ENCODE measurements around the gene SLC12A5. TPM values are rescaled to one million over a fixed set of nuclear protein-coding genes. Genes with fewer than 3 reads are reported as not detected.

The SLC12A5 gene
- total RNA-seq, 1 experiment from 2014 or later: 8.7 TPM

DNA sequence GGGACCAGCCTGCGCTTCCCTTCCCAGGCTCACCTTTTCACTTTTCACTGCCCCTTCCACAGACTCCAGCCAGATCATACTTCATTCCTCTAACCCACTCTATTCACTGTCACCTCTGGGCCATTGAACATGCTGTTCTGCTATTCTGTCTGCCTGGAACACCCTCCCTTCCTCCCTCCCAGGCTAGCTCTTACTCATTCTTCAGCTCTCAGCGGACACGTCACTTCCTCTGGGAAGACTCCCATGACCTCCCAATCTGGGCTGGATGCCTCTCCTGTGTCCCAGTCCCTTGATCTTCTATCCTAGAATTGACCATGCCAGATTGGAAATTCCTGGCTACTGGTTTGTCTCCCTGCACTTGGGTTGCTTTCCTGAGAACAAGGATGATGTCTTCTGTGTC, 5.0 kb downstream of the SLC12A5 start:
- Histone ChIP-seq H3K36me3 (ENCODE audit: low read depth) (no peaks in the 10 kb centered on the region), H2AFZ (no peak overlapping the region), H3K4me2 (no peak overlapping the region), H3K79me2 (ENCODE audit: low read depth) (no peaks in the 10 kb centered on the region), H3K9me3 (ENCODE audit: insufficient read depth, low read depth) (no peaks in the 10 kb centered on the region), H3K27ac (no peak overlapping the region), H4K20me1 (ENCODE audit: insufficient read depth) (peaks cover 7% of the 10 kb centered on the region; the same call in 1 of the 2 replicates), H3K27me3 (ENCODE audit: insufficient read depth, low read depth) (peaks cover 76% of the 10 kb centered on the region), H3K9me2 (ENCODE audit: insufficient read depth) (no peaks in the 10 kb centered on the region), H3K4me1 (replicated peaks; ENCODE audit: insufficient read depth) (no peaks in the 10 kb centered on the region), H3F3A (ENCODE audit: insufficient read depth, low read depth) (no peaks in the 10 kb centered on the region), H3K4me3 (no peak overlapping the region)
- ChIA-PET POLR2A (ENCODE audit: unreplicated experiment) (no interaction called here), CTCF (no interaction called here)
- no TSS peak for BruUV-seq (replicated peaks)
- TF ChIP-seq CTCF (conservative IDR thresholded peaks at IDR 0.05) (no peak), EZH2 (IDR thresholded peaks at IDR 0.05; ENCODE audit: low read depth) (no peak)
- DNase-seq: no peak
- intact Hi-C loops (cut with micrococcal nuclease; ENCODE audit: unreplicated experiment): no loop called here

DNA sequence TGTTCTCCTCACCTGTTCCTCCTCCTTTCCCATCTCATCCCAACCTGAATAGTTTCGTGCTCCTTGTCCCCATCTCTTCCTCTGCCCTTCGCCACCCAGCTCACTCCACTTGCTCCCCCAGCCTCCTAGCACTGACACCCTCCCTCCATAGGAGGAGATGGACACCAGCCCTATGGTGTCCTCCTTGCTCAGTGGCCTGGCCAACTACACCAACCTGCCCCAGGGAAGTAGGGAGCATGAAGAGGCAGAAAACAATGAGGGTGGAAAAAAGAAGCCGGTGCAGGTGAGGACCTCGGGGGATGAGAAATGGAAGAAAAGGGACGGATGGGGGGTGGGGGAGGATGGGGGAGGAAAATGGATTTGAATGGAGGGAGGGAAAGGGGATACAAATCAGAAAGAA, 6.2 kb downstream of the SLC12A5 start:
- H3K36me3 ChIP-seq (ENCODE audit: low read depth): no peaks in the 10 kb centered on the region
- H3K27me3 ChIP-seq (ENCODE audit: insufficient read depth, low read depth): peaks cover 76% of the 10 kb centered on the region
- CTCF ChIA-PET: no interaction called here
- H3K79me2 ChIP-seq (ENCODE audit: low read depth): no peaks in the 10 kb centered on the region
- no peaks in the 10 kb centered on the region for H3K9me2 ChIP-seq (ENCODE audit: insufficient read depth)
- TF ChIP-seq EZH2 (IDR thresholded peaks at IDR 0.05; ENCODE audit: low read depth): no peak
- no peak for TF ChIP-seq CTCF (conservative IDR thresholded peaks at IDR 0.05)
- H3K4me1 ChIP-seq (replicated peaks; ENCODE audit: insufficient read depth): no peaks in the 10 kb centered on the region
- no peak for DNase-seq
- H3K4me2 ChIP-seq: no peak overlapping the region
- intact Hi-C loops (cut with micrococcal nuclease; ENCODE audit: unreplicated experiment): no loop called here
- H4K20me1 ChIP-seq (ENCODE audit: insufficient read depth): peaks cover 7% of the 10 kb centered on the region; the same call in 1 of the 2 replicates
- H3K27ac ChIP-seq: no peak overlapping the region
- no TSS peak for BruUV-seq (replicated peaks)
- POLR2A ChIA-PET (ENCODE audit: unreplicated experiment): no interaction called here
- no peaks in the 10 kb centered on the region for H3K9me3 ChIP-seq (ENCODE audit: insufficient read depth, low read depth)
- H3K4me3 ChIP-seq: no peak overlapping the region
- H2AFZ ChIP-seq: no peak overlapping the region
- no peaks in the 10 kb centered on the region for H3F3A ChIP-seq (ENCODE audit: insufficient read depth, low read depth)

DNA sequence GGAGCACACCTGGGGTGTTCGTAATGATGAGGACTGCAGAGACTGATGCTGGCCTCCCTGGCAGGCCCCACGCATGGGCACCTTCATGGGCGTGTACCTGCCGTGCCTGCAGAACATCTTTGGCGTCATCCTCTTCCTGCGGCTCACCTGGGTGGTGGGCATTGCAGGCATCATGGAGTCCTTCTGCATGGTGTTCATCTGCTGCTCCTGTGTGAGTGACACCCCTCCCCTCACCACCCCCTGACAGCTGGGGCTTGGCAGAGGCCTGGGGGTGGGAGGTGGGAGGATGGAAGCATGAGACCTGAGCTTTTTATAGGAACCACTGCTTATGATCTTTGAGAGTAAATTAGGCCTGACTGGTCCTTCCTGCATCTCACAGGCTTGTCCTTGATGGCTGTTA, 6.7 kb downstream of the SLC12A5 start:
- Histone ChIP-seq H3K9me3 (ENCODE audit: insufficient read depth, low read depth) (no peaks in the 10 kb centered on the region), H3K4me2 (no peak overlapping the region), H3K4me3 (no peak overlapping the region), H3K36me3 (ENCODE audit: low read depth) (no peaks in the 10 kb centered on the region), H3K4me1 (replicated peaks; ENCODE audit: insufficient read depth) (no peaks in the 10 kb centered on the region), H3F3A (ENCODE audit: insufficient read depth, low read depth) (no peaks in the 10 kb centered on the region), H4K20me1 (ENCODE audit: insufficient read depth) (peaks cover 7% of the 10 kb centered on the region; the same call in 1 of the 2 replicates), H3K27me3 (ENCODE audit: insufficient read depth, low read depth) (peaks cover 72% of the 10 kb centered on the region), H3K9me2 (ENCODE audit: insufficient read depth) (no peaks in the 10 kb centered on the region), H2AFZ (no peak overlapping the region), H3K27ac (no peak overlapping the region), H3K79me2 (ENCODE audit: low read depth) (no peaks in the 10 kb centered on the region)
- no TSS peak for BruUV-seq (replicated peaks)
- POLR2A ChIA-PET (ENCODE audit: unreplicated experiment): no interaction called here
- intact Hi-C loops (cut with micrococcal nuclease; ENCODE audit: unreplicated experiment): no loop called here
- DNase-seq: no peak
- CTCF ChIA-PET: interaction anchor here (0.6 kb wide), 1 partner anchor 328 kb away, joined by 3 read pairs; no protein-coding TSS in a partner anchor
- TF ChIP-seq CTCF (conservative IDR thresholded peaks at IDR 0.05): no peak
- TF ChIP-seq EZH2 (IDR thresholded peaks at IDR 0.05; ENCODE audit: low read depth): no peak
